Ramos (cell line): ENCODE data around the gene PIWIL4.
"Not testable (repeated sequence)": the region's sequence is repeated elsewhere in the genome, so short reads cannot be mapped to it uniquely, and the experiment has no call there.

ENCODE experiments used
- in situ Hi-C: fragments of 300-500 bp; cut with MboI; formaldehyde crosslinking; loops from one replicate; pipeline ENCODE4 v1.14.3; 2022; ENCODE audit warnings: low sequenced_read_pairs; ENCODE audit not compliant: unreplicated experiment

PIWIL4 gene

GRCh38 chr11:94546162-94546470 is 21.1 kb upstream of the PIWIL4 start:
- in situ Hi-C loops, result no loop called here

GRCh38 chr11:94546886-94547285 is 20.3 kb upstream of the PIWIL4 start:
- in situ Hi-C loops, result no loop called here

- in situ Hi-C loops, result no loop called here
These were observed 18.0 kb upstream of the PIWIL4 start for GRCh38 chr11:94549146-94549545.

GRCh38 chr11:94550513-94550912 is 16.7 kb upstream of the PIWIL4 start:
- in situ Hi-C loops, result no loop called here

GRCh38 chr11:94553938-94554337 is 13.2 kb upstream of the PIWIL4 start:
- in situ Hi-C loops, result no loop called here

GRCh38 chr11:94555752-94556329 is 11.3 kb upstream of the PIWIL4 start:
- in situ Hi-C loops, result not testable (repeated sequence)

GRCh38 chr11:94557421-94557820 is 9.7 kb upstream of the PIWIL4 start:
- in situ Hi-C loops, result no loop called here

GRCh38 chr11:94557992-94558391 is 9.2 kb upstream of the PIWIL4 start:
- in situ Hi-C loops, result no loop called here

- in situ Hi-C loops, result no loop called here
These were observed 8.7 kb upstream of the PIWIL4 start for GRCh38 chr11:94558468-94558867.

GRCh38 chr11:94558932-94559331 is 8.2 kb upstream of the PIWIL4 start:
- in situ Hi-C loops, result no loop called here

- in situ Hi-C loops, result no loop called here
These were observed 7.8 kb upstream of the PIWIL4 start for GRCh38 chr11:94559361-94559760.

- in situ Hi-C loops, result no loop called here
These were observed 6.3 kb upstream of the PIWIL4 start for GRCh38 chr11:94560834-94561233.

- in situ Hi-C loops, result no loop called here
These were observed 3.9 kb upstream of the PIWIL4 start for GRCh38 chr11:94563176-94563847.

- in situ Hi-C loops, result no loop called here
These were observed 3.2 kb upstream of the PIWIL4 start for GRCh38 chr11:94563848-94564467.

GRCh38 chr11:94568200-94568599 is 1.0 kb downstream of the PIWIL4 start:
- in situ Hi-C loops, result no loop called here

GRCh38 chr11:94568717-94569116 is 1.5 kb downstream of the PIWIL4 start:
- in situ Hi-C loops, result no loop called here

GRCh38 chr11:94572975-94573374 is 5.8 kb downstream of the PIWIL4 start:
- in situ Hi-C loops, result not testable (repeated sequence)

GRCh38 chr11:94574193-94574961 is 7.2 kb downstream of the PIWIL4 start:
- in situ Hi-C loops, result no loop called here

- in situ Hi-C loops, result no loop called here
These were observed 9.1 kb downstream of the PIWIL4 start for GRCh38 chr11:94576306-94576705.

- in situ Hi-C loops, result no loop called here
These were observed 10.7 kb downstream of the PIWIL4 start for GRCh38 chr11:94577841-94578240.

GRCh38 chr11:94581926-94582325 is 14.8 kb downstream of the PIWIL4 start:
- in situ Hi-C loops, result no loop called here
